IMR-90 (cell line): ENCODE measurements around the gene TMCO2.

ENCODE experiments used
- CTCF ChIP-seq: conservative IDR thresholded peaks from 2 replicates; pipeline ENCODE4 v1.5.1; 2012; ENCODE audit warnings: mild to moderate bottlenecking, low read depth, low read length, improper control_type of control experiment
- MXI1 ChIP-seq: IDR thresholded peaks from 2 replicates; pipeline ENCODE4 v1.6.1; 2012; ENCODE audit warnings: low read depth, mild to moderate bottlenecking, low read length, moderate library complexity, borderline replicate concordance
- POLR2A ChIP-seq: IDR thresholded peaks from 2 replicates; pipeline ENCODE4 v1.6.1; 2012; ENCODE audit warnings: mild to moderate bottlenecking, low read depth, low read length
- SMC3 ChIP-seq: fragments of 150-350 bp; IDR thresholded peaks from 2 replicates; pipeline ENCODE4 v1.6.1; 2016; ENCODE audit warnings: low read depth, mild to moderate bottlenecking, antibody characterized with exemption, low read length, moderate library complexity

DNA sequence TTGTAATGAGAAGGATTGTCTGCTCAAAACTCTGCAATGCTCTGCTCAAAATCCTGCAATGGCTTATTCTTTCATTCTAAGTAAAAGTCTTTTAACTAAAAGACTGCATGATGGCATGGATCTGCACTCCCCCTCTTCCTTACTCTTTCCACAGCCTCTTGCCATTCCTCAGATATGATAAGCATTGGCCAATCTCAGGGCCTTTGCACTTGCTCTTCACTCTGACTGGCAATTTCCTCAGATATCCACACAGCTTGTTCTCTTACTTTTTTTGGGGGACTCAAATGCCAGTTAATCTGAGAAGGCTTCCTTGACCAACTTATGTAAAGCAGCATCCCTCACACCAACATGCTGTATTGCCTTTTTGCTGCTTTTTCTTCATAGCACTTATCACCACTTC is 7.5 kb downstream of the TMCO2 start:
- TF ChIP-seq CTCF (no peak), POLR2A (no peak), SMC3 (no peak), MXI1 (no peak)
